Ovary (tissue), 9 donors: ENCODE results near the gene MYDGF. TPM values are rescaled to one million over a fixed set of nuclear protein-coding genes. Genes with fewer than 3 reads are reported as not detected.

Source experiments
- DNase-seq, 5 donors: peaks; one replicate each; pipeline ENCODE4 v3.0.0-alpha.2; 2019 to 2020
- H3K27ac ChIP-seq, 2 donors: fragments of 200-600 bp; one replicate each; pipeline versions ENCODE4 v1.5.1 to v1.8.0; 2019 to 2022
- H3K27me3 ChIP-seq: fragments of 200-600 bp; one replicate; pipeline ENCODE4 v1.8.0; 2022
- H3K36me3 ChIP-seq: fragments of 200-600 bp; sonication (generic); one replicate; pipeline ENCODE4 v1.5.1; 2019
- H3K4me1 ChIP-seq: one replicate; pipeline ENCODE4 v1.8.1; 2013; ENCODE audit warnings: mild to moderate bottlenecking, moderate library complexity; ENCODE audit not compliant: insufficient read depth
- H3K4me3 ChIP-seq: fragments of 200-600 bp; sonication (generic); one replicate; pipeline ENCODE4 v1.5.1; 2017
- H3K9me3 ChIP-seq, 2 donors: fragments of 200-600 bp in 1 of 2; sonication (generic) in 1 of 2; one replicate each; pipeline versions ENCODE4 v1.5.1 to v1.8.1; 2013 to 2019; ENCODE audit warnings: mild to moderate bottlenecking in 1 of 2, moderate library complexity in 1 of 2
- EP300 ChIP-seq: sonication (generic); formaldehyde crosslinking; IDR thresholded peaks from one replicate; pipeline ENCODE4 v1.6.1; 2017; ENCODE audit warnings: antibody characterized with exemption
- POLR2A ChIP-seq: fragments of 450-650 bp; IDR thresholded peaks from one replicate; pipeline ENCODE4 v1.6.1; 2017; ENCODE audit warnings: antibody characterized with exemption, mild to moderate bottlenecking, moderate library complexity
- WGBS, 3 donors: extraction: QIAGEN DNeasy Blood & Tissue Kit in 1 of 3; methylation state at CpG; one replicate each; pipeline versions ENCODE4 v1.1.5 to v1.1.7; 2013 to 2017; 5-methylcytosine and 5-hydroxymethylcytosine counted together
- intact Hi-C, 4 donors: fragments of 100-400 bp; cut with DNase I; formaldehyde crosslinking; loops; one replicate each; pipeline versions ENCODE4 v1.11.0 to v1.15.1; 2022 to 2023
- polyA plus RNA-seq, 2 donors: library from polyadenylated mRNA; stranded (reverse); fragments of 200-250 nt in 1 of 2; fragments of 350-450 nt in 1 of 2; fragmentation: Illumina TruSeq in 1 of 2; extraction: RNeasy Lipid Tissue Mini Kit (QIAGEN cat#74804) in 1 of 2; gene quantifications; one replicate each; pipeline ENCODE4 v1.2.3, GENCODE V29; 2013 to 2014
- total RNA-seq, 7 donors: library from RNA; depleted of rRNA in 2 of 7; stranded (reverse); fragments of >200 nt in 2 of 7; fragmentation: NEBNext Ultra II Directional in 3 of 7; extraction: Animal tissue kit (Norgen Biotek cat#: 25700) in 3 of 7; gene quantifications; one replicate each; pipeline versions ENCODE4 v1.1.0 to v1.2.4, GENCODE V29; 2016 to 2023
- TF ChIP-seq, protein P1 (sequence below), 3 donors: fragments of 450-650 bp in 2 of 3; fragments of 200-600 bp in 1 of 3; IDR thresholded peaks; one replicate each; pipeline versions ENCODE4 v1.5.1 to v1.8.0; 2016 to 2022; ENCODE audit warnings: antibody characterized with exemption in 3 of 3, mild to moderate bottlenecking in 1 of 3
- donor health status: DM: no; HTN: no; CAD: no; lungs with moderate emphysema.
- donor health status: DM: no; HTN: no; CAD: no.
- donor health status: Bipolar disorder and iron deficiency.
- donor health status: DM: yes; HTN: yes; CAD: no.
- donor health status: DM: no; HTN: no; CAD: no.
- donor health status: DM: yes; HTN: yes; CAD: no.

MYDGF gene
- total and polyA plus RNA-seq, 9 donors: 28.6 to 85.4 (median 59.4) TPM

DNA sequence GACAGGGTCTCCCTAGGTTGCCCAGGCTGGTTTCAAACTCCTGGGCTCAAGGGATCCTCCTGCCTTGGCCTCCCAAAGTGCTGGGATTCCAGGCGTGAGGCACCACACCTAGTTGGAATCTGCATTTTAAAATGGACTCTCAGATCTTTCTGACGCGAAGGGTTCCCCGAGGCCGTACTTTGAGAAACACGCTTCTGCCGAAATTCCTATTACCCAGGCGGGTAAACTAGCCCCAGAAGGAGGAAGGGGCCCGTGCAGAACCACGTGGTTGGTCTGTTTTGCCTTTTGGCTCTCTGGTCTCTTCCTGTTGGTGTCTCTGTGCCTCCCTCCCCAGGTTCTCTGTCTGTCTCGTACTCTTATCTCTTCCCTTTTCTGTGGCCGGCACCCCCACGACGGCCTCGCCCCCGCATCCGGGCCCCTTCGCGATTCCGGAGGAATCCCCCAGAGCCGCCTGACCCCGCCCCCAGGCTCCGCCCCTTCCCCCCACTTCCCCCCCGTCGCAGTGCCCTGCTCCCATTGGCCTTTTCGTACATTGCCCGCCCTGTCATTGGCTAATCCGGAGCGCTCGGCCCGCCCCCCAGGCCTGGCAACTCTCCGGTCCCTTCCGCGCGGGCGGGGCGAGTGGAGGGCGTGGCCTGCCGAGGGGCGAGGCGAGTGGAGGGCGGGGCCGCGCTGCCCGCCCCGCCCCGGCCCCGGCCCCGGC lies 31.2 kb downstream of the MYDGF start, which contains the start of gene TNFAIP8L1:
TNFAIP8L1 (plus strand) TSS at position 689 of the 703 bp plus-strand sequence. CDS start 12,354 bp downstream, outside the sequence.
- Histone ChIP-seq H3K9me3 (no peaks in the 10 kb centered on the region), H3K4me1 (peaks cover 3% of the 10 kb centered on the region), H3K4me3 (peak within 1 kb of the TSS; percentile 43), H3K27me3 (no peaks in the 10 kb centered on the region), H3K36me3 (no peaks in the 10 kb centered on the region), H3K27ac (peak within 1 kb of the TSS; percentile 1 to 49)
- TF ChIP-seq, protein P1, sequence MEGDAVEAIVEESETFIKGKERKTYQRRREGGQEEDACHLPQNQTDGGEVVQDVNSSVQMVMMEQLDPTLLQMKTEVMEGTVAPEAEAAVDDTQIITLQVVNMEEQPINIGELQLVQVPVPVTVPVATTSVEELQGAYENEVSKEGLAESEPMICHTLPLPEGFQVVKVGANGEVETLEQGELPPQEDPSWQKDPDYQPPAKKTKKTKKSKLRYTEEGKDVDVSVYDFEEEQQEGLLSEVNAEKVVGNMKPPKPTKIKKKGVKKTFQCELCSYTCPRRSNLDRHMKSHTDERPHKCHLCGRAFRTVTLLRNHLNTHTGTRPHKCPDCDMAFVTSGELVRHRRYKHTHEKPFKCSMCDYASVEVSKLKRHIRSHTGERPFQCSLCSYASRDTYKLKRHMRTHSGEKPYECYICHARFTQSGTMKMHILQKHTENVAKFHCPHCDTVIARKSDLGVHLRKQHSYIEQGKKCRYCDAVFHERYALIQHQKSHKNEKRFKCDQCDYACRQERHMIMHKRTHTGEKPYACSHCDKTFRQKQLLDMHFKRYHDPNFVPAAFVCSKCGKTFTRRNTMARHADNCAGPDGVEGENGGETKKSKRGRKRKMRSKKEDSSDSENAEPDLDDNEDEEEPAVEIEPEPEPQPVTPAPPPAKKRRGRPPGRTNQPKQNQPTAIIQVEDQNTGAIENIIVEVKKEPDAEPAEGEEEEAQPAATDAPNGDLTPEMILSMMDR (IDR thresholded peaks at IDR 0.05): peak in 1 of 3 donors; percentile 12
- no peak for TF ChIP-seq POLR2A
- DNase-seq: peak; percentile 95 to 98 (median 97)
- intact Hi-C loops: loop anchor here in 1 of 4 donors (5.0 kb wide), 1 partner anchor 82 kb away; the partner anchor contains the start of gene SEMA6B
- WGBS, 3 donors: 2 to 3% (median 2%) methylated on average over 39 to 49 of the region's 49 CpGs

DNA sequence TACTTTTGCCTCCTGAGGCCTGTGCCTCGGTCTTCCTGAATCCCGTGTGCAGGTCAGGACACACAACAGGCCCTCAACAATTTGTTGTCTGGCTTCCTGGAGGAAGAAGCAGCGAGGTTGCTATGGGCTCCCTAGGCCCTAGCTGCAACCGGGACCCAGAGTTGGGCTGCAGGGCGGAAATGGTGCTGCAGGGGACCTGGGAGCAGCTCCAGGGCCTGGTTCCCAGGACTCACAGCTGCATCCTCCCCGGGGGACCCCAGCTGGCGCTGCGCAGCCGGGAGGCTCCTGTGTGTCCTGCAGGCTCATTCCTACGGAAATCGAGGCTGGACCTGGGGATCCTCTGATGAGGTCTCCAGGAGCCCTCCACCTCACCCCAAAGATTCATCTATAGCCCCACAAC lies 31.8 kb downstream of the MYDGF start:
- Histone ChIP-seq H3K4me1 (peaks cover 3% of the 10 kb centered on the region), H3K9me3 (no peaks in the 10 kb centered on the region), H3K27me3 (no peaks in the 10 kb centered on the region), H3K36me3 (no peaks in the 10 kb centered on the region), H3K4me3 (no peak overlapping the region), H3K27ac (no peak overlapping the region)
- intact Hi-C loops: loop anchor here in 1 of 4 donors (5.0 kb wide), 1 partner anchor 81 kb away; the partner anchor contains the start of gene SEMA6B
- TF ChIP-seq, protein P1 (IDR thresholded peaks at IDR 0.05): no peak
- no peak for TF ChIP-seq POLR2A
- no peak for TF ChIP-seq EP300
- peak in 3 of 5 donors; percentile 29 to 46 (median 41) for DNase-seq
- WGBS, 3 donors: 71 to 74% (median 72%) methylated on average over 10 to 11 of the region's 11 CpGs

DNA sequence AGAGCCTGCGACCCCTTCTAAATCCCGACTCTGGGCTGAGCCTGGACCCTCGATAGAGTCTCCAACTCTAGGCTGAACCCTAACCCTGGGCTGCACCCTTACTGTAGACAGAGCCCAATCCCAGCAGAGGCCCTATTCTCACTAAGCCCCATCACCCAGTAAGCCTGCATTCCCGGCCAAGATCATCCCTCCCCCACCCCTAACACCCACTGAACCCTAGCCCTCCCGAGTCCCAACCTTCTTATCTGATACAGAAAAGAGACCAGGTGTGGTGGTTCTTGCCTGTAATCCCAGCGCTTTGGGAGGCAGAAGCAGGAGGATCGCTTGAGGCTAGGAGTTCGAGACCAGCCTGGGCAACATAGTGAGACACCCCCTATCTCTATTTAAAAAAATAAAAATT lies 33.4 kb downstream of the MYDGF start:
- no peaks in the 10 kb centered on the region for H3K36me3 ChIP-seq
- TF ChIP-seq, protein P1 (IDR thresholded peaks at IDR 0.05): no peak
- TF ChIP-seq EP300: no peak
- TF ChIP-seq POLR2A: no peak
- no peak overlapping the region for H3K4me3 ChIP-seq
- H3K9me3 ChIP-seq: no peaks in the 10 kb centered on the region
- no peaks in the 10 kb centered on the region for H3K27me3 ChIP-seq
- H3K27ac ChIP-seq: no peak overlapping the region
- no peak for DNase-seq
- H3K4me1 ChIP-seq: peaks cover 3% of the 10 kb centered on the region
- intact Hi-C loops: loop anchor here in 1 of 4 donors (5.0 kb wide), 1 partner anchor 79 kb away; the partner anchor contains the start of gene SEMA6B
- WGBS, 3 donors: 43 to 51% (median 44%) methylated on average over 8 of the region's 8 CpGs

DNA sequence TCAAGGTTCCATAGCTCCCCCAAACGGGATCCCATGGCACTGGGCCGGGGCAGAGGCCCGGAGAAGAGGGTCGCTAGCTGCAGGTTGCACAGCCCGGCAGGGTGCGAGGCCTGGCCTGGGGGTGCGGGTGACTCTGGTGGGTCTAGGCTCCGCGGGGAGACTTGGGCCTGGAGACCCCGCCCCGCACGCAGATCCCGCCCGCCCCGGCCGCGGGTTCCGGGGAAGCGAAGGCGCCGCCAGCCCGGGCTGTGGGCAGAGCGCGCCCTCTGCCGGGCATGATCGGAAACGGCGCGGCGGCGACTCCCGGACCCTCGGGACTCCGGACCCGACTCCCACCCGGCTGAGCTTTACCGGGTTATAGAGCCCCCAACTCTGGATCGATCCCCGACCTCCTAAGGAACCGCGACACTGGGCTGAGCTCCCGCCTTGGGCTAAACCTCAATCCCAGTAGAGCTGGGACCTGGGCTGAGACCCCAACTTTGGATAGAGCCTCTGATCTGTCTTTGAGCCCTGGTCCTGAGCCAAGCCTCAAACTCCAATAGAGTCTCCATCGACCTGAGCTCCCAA lies 33.9 kb downstream of the MYDGF start:
- H3K4me1 ChIP-seq: peaks cover 3% of the 10 kb centered on the region
- WGBS, 3 donors: 0 to 1% (median 1%) methylated on average over 39 to 43 of the region's 43 CpGs
- TF ChIP-seq EP300 (no peak), POLR2A (no peak)
- TF ChIP-seq, protein P1 (IDR thresholded peaks at IDR 0.05): peak; percentile 77 to 84 (median 82)
- intact Hi-C loops: loop anchor here in 1 of 4 donors (5.0 kb wide), 1 partner anchor 79 kb away; the partner anchor contains the start of gene SEMA6B
- H3K27ac ChIP-seq: no peak overlapping the region
- no peaks in the 10 kb centered on the region for H3K9me3 ChIP-seq
- H3K4me3 ChIP-seq: peak overlapping the region; percentile 28
- peak; percentile 52 to 82 (median 68) for DNase-seq
- no peaks in the 10 kb centered on the region for H3K36me3 ChIP-seq
- no peaks in the 10 kb centered on the region for H3K27me3 ChIP-seq
